Mesothelial cell of epicardium (in vitro differentiated cells): ENCODE measurements around the gene LPCAT4. TPM values are rescaled to one million over a fixed set of nuclear protein-coding genes. Genes with fewer than 3 reads are reported as not detected.

Experiments used
- DNase-seq, 2 experiments: peaks; one replicate each; pipeline ENCODE4 v3.0.0; 2021; ENCODE audit warnings: low spot score in 2 of 2; ENCODE audit not compliant: unreplicated experiment in 2 of 2
- H3K27ac Mint-ChIP-seq: 2 replicates; pipeline ENCODE4 v1.8.0; 2021; ENCODE audit warnings: mixed read lengths
- H3K27me3 Mint-ChIP-seq: 2 replicates; pipeline ENCODE4 v1.8.0; 2021; ENCODE audit warnings: low read depth, mixed read lengths
- H3K36me3 Mint-ChIP-seq: 2 replicates; pipeline ENCODE4 v1.8.0; 2021; ENCODE audit warnings: mixed read lengths
- H3K4me1 Mint-ChIP-seq: 2 replicates; pipeline ENCODE4 v1.8.0; 2021; ENCODE audit warnings: mixed read lengths
- H3K4me3 Mint-ChIP-seq: 2 replicates; pipeline ENCODE4 v1.8.0; 2021; ENCODE audit warnings: mild to moderate bottlenecking, moderate library complexity, mixed read lengths
- H3K9me3 Mint-ChIP-seq: 2 replicates; pipeline ENCODE4 v1.8.0; 2021; ENCODE audit warnings: mixed read lengths
- microRNA-seq: library from miRNA; unstranded; fragments of <30 nt; microRNA quantifications from one replicate; pipeline ENCODE4 v1.2.0, GENCODE V29; 2021; ENCODE audit warnings: inconsistent platforms, mixed read lengths
- total RNA-seq: library from RNA; stranded (reverse); gene quantifications from 3 replicates; pipeline ENCODE4 v1.2.1, GENCODE V29; 2021
- TF ChIP-seq, protein P1 (sequence below): fragments of 200-600 bp; sonication (generic); IDR thresholded peaks from one replicate; pipeline ENCODE4 v1.5.0; 2021; ENCODE audit warnings: antibody characterized with exemption; ENCODE audit not compliant: unreplicated experiment

The LPCAT4 gene
- total RNA-seq, 1 donor from 2014 or later: 91.3 TPM

GRCh38 chr15:34311563-34311962 is 55.4 kb downstream of the LPCAT4 start:
- Mint-ChIP-seq H3K9me3 (no peaks in the 10 kb centered on the region), H3K27ac (no peak overlapping the region), H3K27me3 (no peaks in the 10 kb centered on the region), H3K36me3 (peaks cover 7% of the 10 kb centered on the region), H3K4me1 (peaks cover 1% of the 10 kb centered on the region), H3K4me3 (no peak overlapping the region)
- TF ChIP-seq, protein P1, sequence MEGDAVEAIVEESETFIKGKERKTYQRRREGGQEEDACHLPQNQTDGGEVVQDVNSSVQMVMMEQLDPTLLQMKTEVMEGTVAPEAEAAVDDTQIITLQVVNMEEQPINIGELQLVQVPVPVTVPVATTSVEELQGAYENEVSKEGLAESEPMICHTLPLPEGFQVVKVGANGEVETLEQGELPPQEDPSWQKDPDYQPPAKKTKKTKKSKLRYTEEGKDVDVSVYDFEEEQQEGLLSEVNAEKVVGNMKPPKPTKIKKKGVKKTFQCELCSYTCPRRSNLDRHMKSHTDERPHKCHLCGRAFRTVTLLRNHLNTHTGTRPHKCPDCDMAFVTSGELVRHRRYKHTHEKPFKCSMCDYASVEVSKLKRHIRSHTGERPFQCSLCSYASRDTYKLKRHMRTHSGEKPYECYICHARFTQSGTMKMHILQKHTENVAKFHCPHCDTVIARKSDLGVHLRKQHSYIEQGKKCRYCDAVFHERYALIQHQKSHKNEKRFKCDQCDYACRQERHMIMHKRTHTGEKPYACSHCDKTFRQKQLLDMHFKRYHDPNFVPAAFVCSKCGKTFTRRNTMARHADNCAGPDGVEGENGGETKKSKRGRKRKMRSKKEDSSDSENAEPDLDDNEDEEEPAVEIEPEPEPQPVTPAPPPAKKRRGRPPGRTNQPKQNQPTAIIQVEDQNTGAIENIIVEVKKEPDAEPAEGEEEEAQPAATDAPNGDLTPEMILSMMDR: no peak
- no peak for DNase-seq

Small RNA genes lying within 50 kb of the gene (microRNA-seq; reads per million reads assigned to microRNA genes)
- not detected for gene MIR1233-1

Other genes starting within 250 kb of the LPCAT4 start
- gene KATNBL1, start 157.1 kb downstream of the LPCAT4 start, total RNA-seq: 77.6 to 82.7 TPM (median 79.3 TPM) in 3 replicates
- gene EMC4, start 142.2 kb downstream of the LPCAT4 start, total RNA-seq: 91.1 to 93.0 TPM (median 92.2 TPM) in 3 replicates
- 21.9 to 24.3 TPM (median 23.7 TPM) in 3 replicates for gene SLC12A6, start 29.4 kb downstream of the LPCAT4 start, total RNA-seq
- 88.9 to 95.9 TPM (median 94.6 TPM) in 3 replicates for gene NOP10, start 24.1 kb downstream of the LPCAT4 start, total RNA-seq
- not detected in 3 replicates for gene NUTM1, start 23.9 kb downstream of the LPCAT4 start, total RNA-seq
- gene GOLGA8A, start 70.6 kb upstream of the LPCAT4 start, total RNA-seq: 381 to 396 TPM (median 383 TPM) in 3 replicates
- 156 to 157 TPM (median 156 TPM) in 3 replicates for gene GOLGA8B, start 216.5 kb upstream of the LPCAT4 start, total RNA-seq